HG02884 (cell line): Measurements from ENCODE around the gene IDS.

Experiments
- ATAC-seq: cut with Tn5 transposase; IDR thresholded peaks from one replicate; pipeline ENCODE4 v1.9.1; 2021; ENCODE audit warnings: mild to moderate bottlenecking, moderate library complexity; ENCODE audit not compliant: unreplicated experiment

The IDS gene

DNA sequence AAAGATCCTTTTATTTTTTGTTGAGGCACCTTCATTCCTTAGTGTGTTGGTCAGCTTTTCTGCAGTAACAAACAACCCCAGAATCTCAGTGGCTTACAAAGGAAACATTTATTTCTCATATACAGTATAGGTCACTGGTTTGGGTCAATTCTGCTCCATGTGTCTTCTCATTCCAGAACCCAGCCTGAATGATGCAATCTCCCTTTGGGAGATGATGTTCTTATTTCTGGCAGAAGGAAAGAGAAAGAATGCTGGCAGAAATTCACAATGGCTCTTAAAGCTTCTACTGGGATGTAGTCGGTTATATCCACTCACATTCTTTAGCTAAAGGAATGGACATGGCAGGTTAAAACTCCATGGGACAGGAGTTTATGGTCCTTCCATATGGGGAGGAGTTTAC lies 42.3 kb downstream of the IDS start:
- no peak for ATAC-seq

DNA sequence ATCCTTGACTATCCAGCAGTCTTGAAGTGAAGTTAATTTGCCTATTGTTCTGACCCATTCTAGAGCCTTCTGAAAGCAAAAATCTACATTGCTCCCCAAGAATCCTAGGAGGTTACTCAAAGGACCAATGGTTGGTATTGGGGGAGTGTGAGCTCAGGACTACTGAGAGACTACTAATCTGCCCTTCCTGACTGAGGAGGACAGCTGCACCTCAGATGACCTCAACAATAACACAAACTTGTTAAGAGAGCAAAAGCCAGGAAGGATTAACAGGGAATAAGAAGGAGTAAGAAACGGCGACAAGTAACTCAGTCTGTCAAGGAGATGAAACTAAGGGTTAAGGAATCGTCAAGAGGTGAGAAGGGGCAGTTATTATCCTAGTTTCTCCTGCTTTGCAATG lies 43.4 kb downstream of the IDS start:
- ATAC-seq, result no peak

DNA sequence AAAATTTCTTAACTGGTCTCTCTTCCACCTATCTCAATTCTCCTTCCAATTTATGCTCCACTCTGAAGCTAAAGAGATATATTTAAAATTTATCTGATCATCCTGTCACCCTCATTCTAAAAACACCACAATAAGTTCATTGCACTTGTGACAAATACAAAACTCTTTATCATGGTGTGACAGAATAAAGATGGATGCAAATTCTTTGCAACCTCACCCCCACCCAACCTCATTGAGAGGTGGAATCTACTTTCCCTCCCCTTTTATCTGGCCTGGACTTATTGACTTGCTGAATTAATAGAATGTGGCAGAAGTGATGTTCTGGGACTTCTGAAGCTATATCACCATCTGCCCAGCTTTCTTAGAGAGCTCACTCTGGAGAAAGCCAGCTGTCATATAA lies 46.5 kb downstream of the IDS start:
- ATAC-seq, result no peak

DNA sequence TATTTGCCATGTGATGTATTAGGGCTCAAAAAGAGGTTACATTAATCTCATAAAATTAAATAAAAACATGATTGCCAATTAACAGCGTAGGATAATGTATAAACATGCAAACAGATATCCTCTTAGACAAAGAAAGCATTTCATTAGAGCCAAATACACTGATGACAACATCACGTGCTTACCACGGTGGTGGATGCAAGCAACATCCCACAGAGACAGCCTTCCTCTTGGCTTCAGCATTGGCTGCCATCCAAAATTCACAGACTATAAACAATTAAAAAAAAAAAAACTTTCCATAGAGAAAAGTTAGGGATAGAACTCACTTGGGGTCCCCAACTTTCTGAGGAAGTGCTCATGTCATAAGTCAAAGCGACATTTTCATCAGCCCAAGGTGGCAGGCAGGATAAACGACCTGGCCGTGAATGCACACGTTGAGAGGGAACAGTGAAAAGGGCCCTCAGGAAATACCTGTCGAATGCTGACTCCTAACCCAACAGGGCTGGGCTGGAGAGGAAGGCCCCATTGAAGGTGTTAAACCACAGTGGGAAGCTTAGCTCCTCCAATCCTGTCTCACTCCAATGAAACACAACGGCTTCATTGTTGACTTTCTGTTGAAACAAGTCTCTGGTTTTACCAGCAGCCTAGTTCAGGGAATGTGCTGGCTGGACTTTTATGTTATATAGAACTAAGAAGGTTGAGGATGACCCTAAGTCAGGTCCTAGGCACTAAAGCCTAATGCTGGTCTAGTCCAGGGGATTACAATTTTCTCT lies 48.4 kb downstream of the IDS start:
- no peak for ATAC-seq

DNA sequence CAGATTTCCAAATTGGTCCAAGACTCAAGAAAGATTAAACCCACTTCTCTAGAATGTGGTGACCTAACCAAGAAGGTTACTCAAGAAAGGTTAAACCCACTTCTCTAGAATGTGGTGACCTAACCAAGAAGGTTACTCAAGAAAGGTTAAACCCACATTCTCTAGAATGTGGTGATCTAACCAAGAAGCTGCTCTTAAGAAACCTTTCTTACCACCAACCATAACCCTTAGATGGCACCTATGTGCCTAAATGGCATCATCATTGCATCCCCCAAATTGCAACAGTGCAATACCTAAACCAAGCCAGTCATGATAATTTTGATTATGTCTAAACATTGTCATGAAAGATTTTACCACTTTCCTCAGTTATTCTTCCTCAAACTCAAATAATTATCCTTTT lies 49.2 kb downstream of the IDS start:
- no peak for ATAC-seq

DNA sequence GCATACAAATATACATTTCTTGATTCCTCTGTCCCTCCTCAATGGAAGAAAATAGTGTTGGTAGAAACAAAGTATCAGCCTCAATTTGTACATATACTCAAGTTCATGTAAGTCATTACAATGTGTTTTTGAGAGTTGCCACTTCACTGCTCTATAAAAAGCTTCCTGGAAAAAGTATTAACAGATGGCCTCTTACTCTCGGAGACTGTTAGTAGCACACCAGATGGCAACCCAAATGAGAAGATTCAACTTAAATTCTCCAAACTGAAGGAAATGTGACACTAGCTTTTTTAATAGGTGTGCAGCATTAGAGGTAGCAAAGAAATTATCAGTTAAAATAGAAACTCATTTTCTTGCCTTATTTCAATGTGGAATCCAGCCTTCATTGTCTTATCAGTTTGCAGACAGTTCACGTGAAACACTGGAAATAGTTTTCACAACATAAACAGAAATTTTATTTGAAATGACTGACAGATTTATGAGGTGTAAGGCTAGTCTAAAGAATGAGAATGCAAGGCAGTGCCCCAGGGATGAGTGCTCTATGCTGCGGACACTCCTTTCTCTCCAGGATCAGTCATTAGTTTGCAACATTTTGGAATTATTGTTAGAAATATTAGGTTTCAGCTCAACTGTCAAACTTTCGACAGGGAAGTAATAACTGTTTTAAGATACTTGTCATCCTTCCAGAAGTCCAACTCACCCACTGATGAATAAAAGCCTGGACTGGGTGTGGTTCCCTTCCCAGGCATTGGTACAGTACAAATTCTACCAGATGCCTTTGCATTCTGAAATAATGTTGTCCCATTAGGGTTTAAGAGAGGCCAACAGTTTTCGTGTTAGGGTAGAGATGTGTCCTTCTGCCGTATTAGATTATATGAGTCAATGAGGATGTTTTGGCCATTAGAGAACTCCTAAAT lies 50.9 kb downstream of the IDS start:
- ATAC-seq, result no peak

DNA sequence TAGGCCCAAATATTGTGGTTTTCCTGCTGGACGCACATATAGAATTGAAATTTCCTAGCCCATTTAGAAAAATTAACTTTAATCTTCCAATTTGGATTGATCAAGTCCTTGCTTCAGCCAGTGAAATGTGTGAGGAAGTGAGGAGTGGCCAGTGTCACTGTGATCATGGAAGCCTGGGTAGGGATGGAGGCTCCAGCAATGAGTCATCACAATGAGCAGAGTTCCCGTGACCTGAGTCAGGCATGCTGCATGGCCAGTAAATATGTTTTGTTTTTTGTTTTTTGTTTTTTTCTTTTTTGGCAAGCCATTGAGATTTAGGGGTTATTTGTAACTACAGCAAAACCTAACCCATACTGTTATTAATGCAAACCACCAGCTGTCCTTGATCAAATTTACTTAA lies 52.1 kb downstream of the IDS start:
- no peak for ATAC-seq

DNA sequence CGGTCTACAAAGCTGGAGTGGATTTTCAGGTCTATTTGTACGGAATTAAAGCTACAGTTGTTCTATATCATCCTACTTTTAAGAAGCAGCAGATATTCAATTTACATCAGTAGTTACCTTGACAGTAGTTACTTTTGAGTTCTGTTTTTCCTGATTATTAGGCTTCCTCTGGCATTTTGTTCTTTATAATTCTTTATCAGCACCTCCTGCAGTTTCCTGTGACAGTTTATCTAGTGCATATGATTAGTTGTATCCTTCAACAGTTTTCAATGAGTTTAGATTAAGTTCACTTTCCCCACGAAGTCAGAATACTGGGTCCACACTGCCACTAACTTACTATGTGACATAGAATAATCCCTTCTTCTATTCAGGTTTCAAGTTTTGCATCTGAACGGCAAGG lies 71.7 kb downstream of the IDS start:
- ATAC-seq, result no peak

DNA sequence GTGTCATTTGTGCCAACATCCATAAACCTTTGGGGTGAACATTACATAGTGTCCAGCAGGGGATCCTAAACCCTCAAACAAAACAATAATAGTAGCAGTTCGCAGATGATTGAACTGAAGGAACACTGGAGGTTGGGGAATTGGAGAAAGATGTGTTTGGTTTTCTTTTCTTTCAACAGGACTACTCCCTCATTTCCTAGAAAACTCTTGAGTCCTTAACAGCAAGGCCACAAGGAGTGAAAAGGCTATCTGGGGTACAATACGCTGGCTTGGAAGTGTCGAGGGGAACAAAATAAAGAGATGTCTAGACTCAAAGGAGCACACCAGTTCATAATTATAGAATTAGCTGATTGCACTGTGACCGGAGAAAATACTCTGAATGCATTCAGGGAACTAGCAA lies 72.1 kb downstream of the IDS start:
- ATAC-seq, result no peak
